IMR-90 (cell line): ENCODE results near the gene TNIP2. TPM values are rescaled to one million over a fixed set of nuclear protein-coding genes. Genes with fewer than 3 reads are reported as not detected.

Experiments
- ATAC-seq: fragments of 200-7000 bp; cut with Tn5 transposase; 2 replicates; pipeline ENCODE4 v1.9.1; 2020; ENCODE audit warnings: low read depth, mild to moderate bottlenecking, moderate library complexity
- BruUV-seq: library from RNA; stranded (reverse); fragments of 400-500 nt; replicated peaks from 2 replicates; lab custom pipeline; 2021; lab: Mats Ljungman, UMichigan
- CTCF ChIA-PET: fragments of 300-600 bp; formaldehyde crosslinking; extraction: SDS; loops from one replicate; lab custom pipeline; 2021; ENCODE audit warnings: antibody characterized with exemption; lab: Yijun Ruan, JAX
- POLR2A ChIA-PET: fragments of 300-600 bp; sonication (Branson Sonifier 250); formaldehyde crosslinking; loops from one replicate; lab custom pipeline; 2022; ENCODE audit warnings: antibody characterized with exemption; ENCODE audit not compliant: unreplicated experiment; lab: Charles Lee
- DNase-seq: peaks from one replicate; pipeline ENCODE4 v3.0.0; 2013
- H2AFZ ChIP-seq: replicated peaks from 2 replicates; pipeline ENCODE3; 2013; ENCODE audit warnings: low read length, mild to moderate bottlenecking; ENCODE audit not compliant: poor library complexity
- H2AK5ac ChIP-seq: 2 replicates; pipeline ENCODE4 v1.6.1; 2013; ENCODE audit warnings: low read depth, low read length, inconsistent platforms
- H2AK9ac ChIP-seq: replicated peaks from 2 replicates; pipeline ENCODE3; 2013; ENCODE audit warnings: mild to moderate bottlenecking, low read depth, low read length, moderate library complexity; ENCODE audit not compliant: poor library complexity
- H2BK120ac ChIP-seq: 2 replicates; pipeline ENCODE4 v1.6.1; 2013; ENCODE audit warnings: low read depth, low read length, inconsistent platforms
- H2BK15ac ChIP-seq: 3 replicates; pipeline ENCODE4 v1.6.1; 2013; ENCODE audit warnings: low read depth, low read length, inconsistent platforms
- H2BK20ac ChIP-seq: 2 replicates; pipeline ENCODE4 v1.6.1; 2013; ENCODE audit warnings: low read depth, mild to moderate bottlenecking, inconsistent platforms, low read length, moderate library complexity
- H2BK5ac ChIP-seq: 2 replicates; pipeline ENCODE4 v1.6.1; 2013; ENCODE audit warnings: mild to moderate bottlenecking, low read depth, low read length, inconsistent platforms; ENCODE audit not compliant: poor library complexity, severe bottlenecking
- H3K14ac ChIP-seq: replicated peaks from 2 replicates; pipeline ENCODE4 v1.6.1; 2013; ENCODE audit warnings: low read depth, low read length, inconsistent platforms
- H3K18ac ChIP-seq: 2 replicates; pipeline ENCODE4 v1.6.1; 2013; ENCODE audit warnings: low read depth, low read length, control low read depth
- H3K23ac ChIP-seq: 2 replicates; pipeline ENCODE4 v1.6.1; 2013; ENCODE audit warnings: low read depth, low read length, inconsistent platforms
- H3K27ac ChIP-seq: 2 replicates; pipeline ENCODE4 v1.5.1; 2013; ENCODE audit warnings: mild to moderate bottlenecking, control low read depth, low read length; ENCODE audit not compliant: insufficient read depth
- H3K27me3 ChIP-seq: 2 replicates; pipeline ENCODE4 v1.6.1; 2013; ENCODE audit warnings: low read length; ENCODE audit not compliant: control insufficient read depth, insufficient read depth
- H3K36me3 ChIP-seq: 2 replicates; pipeline ENCODE4 v1.6.1; 2013; ENCODE audit warnings: low read length, mixed read lengths; ENCODE audit not compliant: control insufficient read depth, insufficient read depth
- H3K4ac ChIP-seq: 2 replicates; pipeline ENCODE4 v1.6.1; 2013; ENCODE audit warnings: low read depth, low read length, inconsistent platforms
- H3K4me1 ChIP-seq: 2 replicates; pipeline ENCODE4 v1.6.1; 2013; ENCODE audit warnings: low read length, mixed read lengths; ENCODE audit not compliant: control insufficient read depth, insufficient read depth
- H3K4me2 ChIP-seq: 2 replicates; pipeline ENCODE4 v1.6.1; 2013; ENCODE audit warnings: low read depth, mild to moderate bottlenecking, control low read depth, low read length, moderate library complexity
- H3K4me3 ChIP-seq: 2 replicates; pipeline ENCODE4 v1.5.1; 2013; ENCODE audit warnings: low read depth, mild to moderate bottlenecking, control low read depth, low read length, moderate library complexity; ENCODE audit not compliant: insufficient read depth
- H3K56ac ChIP-seq: 2 replicates; pipeline ENCODE4 v1.6.1; 2013; ENCODE audit warnings: low read length, inconsistent platforms; ENCODE audit not compliant: insufficient read depth; ENCODE audit errors: extremely low read depth
- H3K79me1 ChIP-seq, 2 experiments: 2 replicates each; pipeline ENCODE4 v1.6.1; 2013; ENCODE audit warnings: low read length in 2 of 2, inconsistent platforms in 1 of 2, low read depth in 1 of 2
- H3K9ac ChIP-seq: 2 replicates; pipeline ENCODE4 v1.6.1; 2013; ENCODE audit warnings: low read depth, low read length, control low read depth
- H3K9me1 ChIP-seq: 2 replicates; pipeline ENCODE4 v1.6.1; 2013; ENCODE audit warnings: low read length, inconsistent platforms; ENCODE audit not compliant: insufficient read depth
- H3K9me3 ChIP-seq: 2 replicates; pipeline ENCODE4 v1.6.1; 2013; ENCODE audit warnings: low read length; ENCODE audit not compliant: control insufficient read depth, insufficient read depth
- H4K20me1 ChIP-seq: 2 replicates; pipeline ENCODE4 v1.6.1; 2013; ENCODE audit warnings: low read length, inconsistent platforms; ENCODE audit not compliant: insufficient read depth
- H4K5ac ChIP-seq: 2 replicates; pipeline ENCODE4 v1.6.1; 2013; ENCODE audit warnings: mild to moderate bottlenecking, low read depth, low read length, control low read depth
- H4K8ac ChIP-seq, 2 experiments: 2 replicates each; pipeline ENCODE4 v1.6.1; 2013; ENCODE audit warnings: low read depth in 2 of 2, low read length in 2 of 2, control low read depth in 1 of 2, inconsistent platforms in 1 of 2
- H4K91ac ChIP-seq: 2 replicates; pipeline ENCODE4 v1.6.1; 2013; ENCODE audit warnings: low read depth, low read length, inconsistent platforms; ENCODE audit not compliant: insufficient read depth
- BHLHE40 ChIP-seq: fragments of 150-350 bp; IDR thresholded peaks from 2 replicates; pipeline ENCODE4 v1.6.1; 2016; ENCODE audit warnings: mild to moderate bottlenecking, low read depth, low read length
- CEBPB ChIP-seq: IDR thresholded peaks from 2 replicates; pipeline ENCODE4 v1.6.1; 2012; ENCODE audit warnings: low read depth, low read length, improper control_type of control experiment
- CHD1 ChIP-seq: IDR thresholded peaks from 2 replicates; pipeline ENCODE4 v1.6.1; 2012; ENCODE audit warnings: low read depth, low read length, improper control_type of control experiment
- FOS ChIP-seq: fragments of 150-350 bp; IDR thresholded peaks from 2 replicates; pipeline ENCODE4 v1.6.1; 2016; ENCODE audit warnings: low read depth, low read length
- MAFK ChIP-seq: IDR thresholded peaks from 2 replicates; pipeline ENCODE4 v1.6.1; 2012; ENCODE audit warnings: low read depth, low read length, improper control_type of control experiment
- MAZ ChIP-seq: IDR thresholded peaks from 2 replicates; pipeline ENCODE4 v1.6.1; 2012; ENCODE audit warnings: low read depth, mild to moderate bottlenecking, low read length, improper control_type of control experiment, moderate library complexity, borderline replicate concordance
- MXI1 ChIP-seq: IDR thresholded peaks from 2 replicates; pipeline ENCODE4 v1.6.1; 2012; ENCODE audit warnings: low read depth, mild to moderate bottlenecking, low read length, moderate library complexity, borderline replicate concordance
- NFE2L2 ChIP-seq: fragments of 150-350 bp; IDR thresholded peaks from 2 replicates; pipeline ENCODE4 v1.6.1; 2016; ENCODE audit warnings: low read depth, mild to moderate bottlenecking, low read length
- POLR2A ChIP-seq: IDR thresholded peaks from 2 replicates; pipeline ENCODE4 v1.6.1; 2012; ENCODE audit warnings: mild to moderate bottlenecking, low read depth, low read length
- RAD21 ChIP-seq: IDR thresholded peaks from 2 replicates; pipeline ENCODE4 v1.6.1; 2012; ENCODE audit warnings: low read length, improper control_type of control experiment
- RCOR1 ChIP-seq: IDR thresholded peaks from 2 replicates; pipeline ENCODE4 v1.6.1; 2012; ENCODE audit warnings: mild to moderate bottlenecking, low read length, improper control_type of control experiment; ENCODE audit not compliant: insufficient replicate concordance
- RFX5 ChIP-seq: IDR thresholded peaks from 2 replicates; pipeline ENCODE4 v1.8.0; 2012; ENCODE audit warnings: low read depth, mild to moderate bottlenecking, low read length, moderate library complexity
- SMC3 ChIP-seq: fragments of 150-350 bp; IDR thresholded peaks from 2 replicates; pipeline ENCODE4 v1.6.1; 2016; ENCODE audit warnings: low read depth, mild to moderate bottlenecking, antibody characterized with exemption, low read length, moderate library complexity
- WGBS, 2 experiments: methylation state at CpG; one replicate each; pipeline versions ENCODE4 v1.1.5 to v1.1.7; 2013; ENCODE audit warnings: missing lambda C conversion rate in 2 of 2; ENCODE audit not compliant: insufficient read length in 1 of 2; ENCODE audit errors: extremely low coverage in 2 of 2; 5-methylcytosine and 5-hydroxymethylcytosine counted together
- dilution Hi-C: fragments of 300-500 bp; cut with HindIII; formaldehyde crosslinking; loops from one replicate; pipeline ENCODE4 v1.14.3; 2018; ENCODE audit warnings: low sequenced_read_pairs; ENCODE audit not compliant: unreplicated experiment
- in situ Hi-C: fragments of 300-500 bp; cut with MboI; formaldehyde crosslinking; loops from 3 replicates; pipeline ENCODE4 v1.14.3; 2019; ENCODE audit warnings: low sequenced_read_pairs, inconsistent platforms, mixed read lengths
- intact Hi-C: fragments of 100-400 bp; cut with micrococcal nuclease; formaldehyde crosslinking; loops from 2 replicates; pipeline ENCODE4 v1.10.0; 2022
- polyA plus RNA-seq, 3 experiments: library from polyadenylated mRNA; depleted of rRNA; stranded (reverse); fragments of >200 nt; gene quantifications; 2 replicates each; pipeline ENCODE4 v1.2.3, GENCODE V29; 2012; ENCODE audit warnings: low replicate concordance in 1 of 3
- total RNA-seq: library from RNA; depleted of rRNA; stranded (reverse); fragments of >200 nt; gene quantifications from 2 replicates; pipeline ENCODE4 v1.2.3, GENCODE V29; 2012
- TF ChIP-seq, protein P1 (sequence below): fragments of 150-350 bp; IDR thresholded peaks from 2 replicates; pipeline ENCODE4 v1.6.1; 2017; ENCODE audit warnings: mild to moderate bottlenecking, antibody characterized with exemption, low read length, low read depth
- TF ChIP-seq, protein P2 (sequence below): fragments of 150-350 bp; IDR thresholded peaks from 2 replicates; pipeline ENCODE4 v1.6.1; 2016; ENCODE audit warnings: low read depth, mild to moderate bottlenecking, low read length, moderate library complexity, borderline replicate concordance
- TF ChIP-seq, protein P3 (sequence below): conservative IDR thresholded peaks from 2 replicates; pipeline ENCODE4 v1.5.1; 2012; ENCODE audit warnings: mild to moderate bottlenecking, low read depth, low read length, improper control_type of control experiment

The TNIP2 gene
- total and polyA plus RNA-seq, 2 of the 4 experiments (the other 2 are of a cell fraction): 33.3 to 38.5 TPM

DNA sequence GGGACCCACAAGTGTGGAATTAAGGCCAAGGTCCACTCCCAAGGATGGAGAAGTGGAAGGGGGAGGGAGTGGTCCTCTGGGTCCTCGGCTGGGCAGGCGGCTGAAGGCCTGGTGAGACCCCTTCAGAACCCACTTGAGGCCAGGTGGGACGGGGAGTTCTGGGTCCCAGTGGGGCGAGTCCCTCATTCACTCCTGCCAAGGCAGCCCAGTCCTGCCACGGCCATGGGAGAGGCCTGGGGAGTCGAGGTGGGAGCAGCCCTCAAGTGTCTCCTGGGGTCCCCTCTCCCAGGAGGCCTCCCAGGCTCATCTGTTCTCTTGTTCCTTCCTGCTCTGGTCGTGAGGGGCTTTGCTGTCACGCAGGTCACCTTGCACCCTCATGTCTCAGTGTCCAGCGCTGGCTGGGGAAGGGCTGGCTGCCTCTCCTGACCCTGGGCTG is 30.7 kb upstream of the TNIP2 start:
- H2AK9ac ChIP-seq: peak overlapping the region; percentile 28
- H4K5ac ChIP-seq: no peak overlapping the region
- H2AFZ ChIP-seq: no peak overlapping the region
- no peak overlapping the region for H3K56ac ChIP-seq
- H3K14ac ChIP-seq: no peak overlapping the region
- H2BK5ac ChIP-seq: no peak overlapping the region
- H2BK120ac ChIP-seq: no peak overlapping the region
- H4K20me1 ChIP-seq: no peaks in the 10 kb centered on the region
- H3K79me1 ChIP-seq: no peaks in the 10 kb centered on the region
- no peak overlapping the region for H3K27ac ChIP-seq
- no peak overlapping the region for H2BK15ac ChIP-seq
- H3K9me1 ChIP-seq: no peaks in the 10 kb centered on the region
- H3K36me3 ChIP-seq: no peaks in the 10 kb centered on the region
- ATAC-seq (no peak), DNase-seq (no peak)
- whole genome bisulfite sequencing, 2 experiments: 80% methylated on average over 2 of the region's 9 CpGs; no CpG with 5 or more reads in 1 of the 2 experiments
- H3K4me1 ChIP-seq: peaks cover 2% of the 10 kb centered on the region; the same call in 1 of the 2 replicates
- BruUV-seq: no TSS peak
- no peak overlapping the region for H3K18ac ChIP-seq
- intact Hi-C loops: no loop called here
- H4K8ac ChIP-seq: no peak overlapping the region
- dilution Hi-C loops: no loop called here
- H3K9me3 ChIP-seq: peaks cover 7% of the 10 kb centered on the region
- H2AK5ac ChIP-seq: no peak overlapping the region
- H2BK20ac ChIP-seq: no peak overlapping the region
- in situ Hi-C loops: no loop called here
- H3K4me3 ChIP-seq: no peak overlapping the region
- ChIA-PET POLR2A (no interaction called here), CTCF (no interaction called here)
- no peak overlapping the region for H3K4me2 ChIP-seq
- H3K4ac ChIP-seq: no peak overlapping the region
- peaks cover 4% of the 10 kb centered on the region for H3K27me3 ChIP-seq
- H3K9ac ChIP-seq: no peak overlapping the region
- no peak overlapping the region for H3K23ac ChIP-seq
- TF ChIP-seq FOS: no peak
- no peak for TF ChIP-seq MAFK
- no peak for TF ChIP-seq CEBPB
- no peak for TF ChIP-seq MAZ
- TF ChIP-seq BHLHE40: no peak
- no peak for TF ChIP-seq RCOR1
- TF ChIP-seq, protein P1, sequence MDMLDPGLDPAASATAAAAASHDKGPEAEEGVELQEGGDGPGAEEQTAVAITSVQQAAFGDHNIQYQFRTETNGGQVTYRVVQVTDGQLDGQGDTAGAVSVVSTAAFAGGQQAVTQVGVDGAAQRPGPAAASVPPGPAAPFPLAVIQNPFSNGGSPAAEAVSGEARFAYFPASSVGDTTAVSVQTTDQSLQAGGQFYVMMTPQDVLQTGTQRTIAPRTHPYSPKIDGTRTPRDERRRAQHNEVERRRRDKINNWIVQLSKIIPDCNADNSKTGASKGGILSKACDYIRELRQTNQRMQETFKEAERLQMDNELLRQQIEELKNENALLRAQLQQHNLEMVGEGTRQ: no peak
- TF ChIP-seq, protein P2, sequence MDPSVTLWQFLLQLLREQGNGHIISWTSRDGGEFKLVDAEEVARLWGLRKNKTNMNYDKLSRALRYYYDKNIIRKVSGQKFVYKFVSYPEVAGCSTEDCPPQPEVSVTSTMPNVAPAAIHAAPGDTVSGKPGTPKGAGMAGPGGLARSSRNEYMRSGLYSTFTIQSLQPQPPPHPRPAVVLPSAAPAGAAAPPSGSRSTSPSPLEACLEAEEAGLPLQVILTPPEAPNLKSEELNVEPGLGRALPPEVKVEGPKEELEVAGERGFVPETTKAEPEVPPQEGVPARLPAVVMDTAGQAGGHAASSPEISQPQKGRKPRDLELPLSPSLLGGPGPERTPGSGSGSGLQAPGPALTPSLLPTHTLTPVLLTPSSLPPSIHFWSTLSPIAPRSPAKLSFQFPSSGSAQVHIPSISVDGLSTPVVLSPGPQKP: no peak
- TF ChIP-seq NFE2L2: no peak
- no peak for TF ChIP-seq MXI1
- TF ChIP-seq, protein P3, sequence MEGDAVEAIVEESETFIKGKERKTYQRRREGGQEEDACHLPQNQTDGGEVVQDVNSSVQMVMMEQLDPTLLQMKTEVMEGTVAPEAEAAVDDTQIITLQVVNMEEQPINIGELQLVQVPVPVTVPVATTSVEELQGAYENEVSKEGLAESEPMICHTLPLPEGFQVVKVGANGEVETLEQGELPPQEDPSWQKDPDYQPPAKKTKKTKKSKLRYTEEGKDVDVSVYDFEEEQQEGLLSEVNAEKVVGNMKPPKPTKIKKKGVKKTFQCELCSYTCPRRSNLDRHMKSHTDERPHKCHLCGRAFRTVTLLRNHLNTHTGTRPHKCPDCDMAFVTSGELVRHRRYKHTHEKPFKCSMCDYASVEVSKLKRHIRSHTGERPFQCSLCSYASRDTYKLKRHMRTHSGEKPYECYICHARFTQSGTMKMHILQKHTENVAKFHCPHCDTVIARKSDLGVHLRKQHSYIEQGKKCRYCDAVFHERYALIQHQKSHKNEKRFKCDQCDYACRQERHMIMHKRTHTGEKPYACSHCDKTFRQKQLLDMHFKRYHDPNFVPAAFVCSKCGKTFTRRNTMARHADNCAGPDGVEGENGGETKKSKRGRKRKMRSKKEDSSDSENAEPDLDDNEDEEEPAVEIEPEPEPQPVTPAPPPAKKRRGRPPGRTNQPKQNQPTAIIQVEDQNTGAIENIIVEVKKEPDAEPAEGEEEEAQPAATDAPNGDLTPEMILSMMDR: no peak
- TF ChIP-seq RFX5: no peak
- TF ChIP-seq SMC3: no peak
- no peak for TF ChIP-seq RAD21
- TF ChIP-seq POLR2A: no peak
- no peak for TF ChIP-seq CHD1
- H4K91ac ChIP-seq: no peak overlapping the region
